Keratinocyte (primary cell): ENCODE results near the gene REN. TPM values are rescaled to one million over a fixed set of nuclear protein-coding genes. Genes with fewer than 3 reads are reported as not detected.

Experiments
- DNase-seq: peaks from one replicate; pipeline ENCODE4 v3.0.0-alpha.2; 2011; ENCODE audit warnings: low read depth, missing footprints, low spot score
- FAIRE-seq: peaks from 2 replicates; lab custom pipeline; 2011; peaks lifted over from hg19 to GRCh38; lab: Jason Lieb, UNC
- H2AFZ ChIP-seq: 2 replicates; pipeline ENCODE4 v1.6.0; 2012; ENCODE audit warnings: low read length, control low read depth, inconsistent platforms; ENCODE audit not compliant: control insufficient read depth
- H3K27ac ChIP-seq: 2 replicates; pipeline ENCODE4 v1.5.1; 2011; ENCODE audit warnings: low read length; ENCODE audit not compliant: control insufficient read depth, insufficient read depth
- H3K27me3 ChIP-seq: 3 replicates; pipeline ENCODE4 v1.6.0; 2011; ENCODE audit warnings: low read length; ENCODE audit not compliant: control insufficient read depth, insufficient read depth; ENCODE audit errors: extremely low read depth
- H3K36me3 ChIP-seq, 2 experiments: 2 replicates in 1 of 2; 3 replicates in 1 of 2; pipeline ENCODE4 v1.5.1; 2011; ENCODE audit warnings: low read length in 2 of 2, mild to moderate bottlenecking in 1 of 2; ENCODE audit not compliant: control insufficient read depth in 2 of 2, insufficient read depth in 2 of 2; ENCODE audit errors: extremely low read depth in 1 of 2
- H3K4me1 ChIP-seq: 3 replicates; pipeline ENCODE4 v1.5.1; 2011; ENCODE audit warnings: low read length; ENCODE audit not compliant: control insufficient read depth, insufficient read depth; ENCODE audit errors: extremely low read depth
- H3K4me2 ChIP-seq: 3 replicates; pipeline ENCODE4 v1.6.0; 2011; ENCODE audit warnings: low read depth, low read length; ENCODE audit not compliant: control insufficient read depth, insufficient read depth; ENCODE audit errors: extremely low read depth
- H3K4me3 ChIP-seq, 3 experiments: fragments of 200-600 bp in 1 of 3; sonication (generic) in 1 of 3; 2 replicates in 2 of 3; 3 replicates in 1 of 3; pipeline ENCODE4 v1.5.1; 2011 to 2016; ENCODE audit warnings: low read length in 3 of 3, mild to moderate bottlenecking in 3 of 3, control low read depth in 2 of 3, inconsistent platforms in 1 of 3, low read depth in 1 of 3, mixed read lengths in 1 of 3, mixed run types in 1 of 3, moderate library complexity in 1 of 3; ENCODE audit not compliant: control insufficient read depth in 2 of 3, insufficient read depth in 2 of 3; ENCODE audit errors: extremely low read depth in 1 of 3
- H3K79me2 ChIP-seq: 2 replicates; pipeline ENCODE4 v1.6.0; 2012; ENCODE audit warnings: low read length; ENCODE audit not compliant: control insufficient read depth, insufficient read depth
- H3K9ac ChIP-seq: 3 replicates; pipeline ENCODE4 v1.6.0; 2011; ENCODE audit warnings: low read length; ENCODE audit not compliant: control insufficient read depth, insufficient read depth; ENCODE audit errors: extremely low read depth
- H3K9me1 ChIP-seq: 3 replicates; pipeline ENCODE4 v1.6.0; 2011; ENCODE audit warnings: low read length; ENCODE audit not compliant: control insufficient read depth, insufficient read depth; ENCODE audit errors: extremely low read depth
- H3K9me3 ChIP-seq: 2 replicates; pipeline ENCODE4 v1.5.1; 2012; ENCODE audit warnings: low read depth, low read length; ENCODE audit not compliant: control insufficient read depth
- H4K20me1 ChIP-seq: 3 replicates; pipeline ENCODE4 v1.6.0; 2011; ENCODE audit warnings: low read length; ENCODE audit not compliant: control insufficient read depth, insufficient read depth; ENCODE audit errors: extremely low read depth
- EZH2 ChIP-seq: IDR thresholded peaks from one replicate; pipeline ENCODE4 v1.6.1; 2012; ENCODE audit warnings: inconsistent platforms, mild to moderate bottlenecking, low read length, moderate library complexity
- dilution Hi-C: fragments of 300-500 bp; cut with MboI; formaldehyde crosslinking; loops from one replicate; pipeline ENCODE4 v1.7.0; 2020; ENCODE audit warnings: low sequenced_read_pairs; ENCODE audit not compliant: extremely low pct_ligation_motif_present
- polyA plus RNA-seq, 5 experiments: library from polyadenylated mRNA; depleted of rRNA in 3 of 5; stranded (reverse) in 3 of 5; stranded (forward) in 1 of 5; unstranded in 1 of 5; fragments of >200 nt; gene quantifications; 1 replicate in 1 of 5; 2 replicates in 3 of 5; 3 replicates in 1 of 5; pipeline versions ENCODE4 v1.2.1 to v1.2.3, GENCODE V29; 2011 to 2012; ENCODE audit warnings: missing spikeins in 2 of 5, low read depth in 1 of 5, low replicate concordance in 1 of 5
- TF ChIP-seq, protein P1 (sequence below), 3 experiments: IDR thresholded peaks in 1 of 3; conservative IDR thresholded peaks in 1 of 3; optimal IDR thresholded peaks in 1 of 3; 2 replicates in 2 of 3; 3 replicates in 1 of 3; pipeline versions ENCODE3 to v1.5.1; 2011; ENCODE audit warnings: low read length in 3 of 3, mild to moderate bottlenecking in 3 of 3, moderate library complexity in 2 of 3, control low read depth in 1 of 3, inconsistent platforms in 1 of 3; ENCODE audit not compliant: insufficient read depth in 2 of 3; ENCODE audit errors: extremely low read depth in 1 of 3

Gene REN
- polyA plus RNA-seq, 1 donor (not counting 4 experiments of a cell fraction or from before 2014, with no cell fraction given), result not detected

DNA sequence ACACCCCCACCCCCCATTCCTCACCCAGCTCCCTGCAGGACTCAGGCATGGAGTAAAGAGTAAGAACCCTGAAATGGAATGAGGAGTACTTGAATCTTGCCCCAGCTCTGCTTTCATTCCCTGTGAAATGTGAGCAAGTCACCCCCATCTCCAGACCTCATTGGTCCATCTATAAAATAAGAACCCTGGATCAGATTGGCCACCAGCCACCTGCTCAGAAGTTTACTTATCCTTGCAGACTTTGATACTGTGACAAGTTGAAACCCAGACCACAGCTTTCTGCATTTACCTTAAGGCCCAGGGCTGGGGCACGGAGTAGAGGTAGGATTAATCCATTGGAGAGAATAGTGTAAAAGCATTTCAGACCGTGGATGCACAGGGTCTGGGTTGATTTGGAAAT is 27.9 kb upstream of the REN start:
- no peaks in the 10 kb centered on the region for H4K20me1 ChIP-seq
- dilution Hi-C loops, result no loop called here
- no peak for TF ChIP-seq EZH2
- H2AFZ ChIP-seq, result no peak overlapping the region
- peaks cover 20% of the 10 kb centered on the region for H3K4me1 ChIP-seq
- no peaks in the 10 kb centered on the region for H3K9me3 ChIP-seq
- DNase-seq (no peak), FAIRE-seq (no peak)
- no peak overlapping the region for H3K4me3 ChIP-seq
- no peak overlapping the region for H3K27ac ChIP-seq
- H3K79me2 ChIP-seq, result no peaks in the 10 kb centered on the region
- no peaks in the 10 kb centered on the region for H3K9me1 ChIP-seq
- H3K36me3 ChIP-seq, result no peaks in the 10 kb centered on the region
- no peak overlapping the region for H3K9ac ChIP-seq
- no peak overlapping the region for H3K4me2 ChIP-seq
- H3K27me3 ChIP-seq, result peaks cover 6% of the 10 kb centered on the region

DNA sequence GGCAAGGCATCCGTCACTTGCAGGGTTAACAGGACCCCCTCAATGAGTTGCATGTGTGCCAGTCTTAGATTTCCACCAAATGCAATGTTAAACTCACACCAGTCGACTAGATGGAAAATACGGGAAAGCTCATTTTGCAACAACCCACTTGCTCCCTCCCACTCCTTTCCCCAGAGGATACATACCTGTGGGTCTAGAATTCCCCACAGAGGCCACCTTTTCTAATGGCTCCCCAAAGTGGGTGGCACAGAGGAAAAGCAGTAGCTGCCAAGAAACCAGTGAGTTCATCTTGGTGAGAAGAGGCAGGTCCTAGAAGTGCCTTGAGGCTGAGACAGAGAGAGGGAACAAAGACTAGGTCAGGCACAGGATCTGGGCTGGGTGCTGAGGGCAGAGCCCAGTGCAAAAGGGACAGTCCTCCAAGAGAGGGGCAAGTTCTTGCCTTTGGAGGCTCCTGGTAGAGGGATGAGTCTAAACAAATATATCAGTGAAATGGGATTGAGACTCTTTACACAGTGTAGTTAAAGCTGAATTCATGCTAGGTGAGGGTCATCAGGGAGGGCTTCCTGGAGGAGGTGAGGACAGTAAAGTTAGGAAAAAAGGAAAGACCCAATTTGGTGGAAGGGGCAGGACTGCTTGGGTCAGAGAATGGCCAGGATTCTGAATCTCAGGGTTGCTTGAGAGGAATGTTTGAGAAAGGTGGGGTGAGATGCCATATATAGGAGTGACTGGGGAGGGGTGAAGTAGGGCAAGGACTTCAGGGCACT is 26.6 kb upstream of the REN start:
- TF ChIP-seq, protein P1, sequence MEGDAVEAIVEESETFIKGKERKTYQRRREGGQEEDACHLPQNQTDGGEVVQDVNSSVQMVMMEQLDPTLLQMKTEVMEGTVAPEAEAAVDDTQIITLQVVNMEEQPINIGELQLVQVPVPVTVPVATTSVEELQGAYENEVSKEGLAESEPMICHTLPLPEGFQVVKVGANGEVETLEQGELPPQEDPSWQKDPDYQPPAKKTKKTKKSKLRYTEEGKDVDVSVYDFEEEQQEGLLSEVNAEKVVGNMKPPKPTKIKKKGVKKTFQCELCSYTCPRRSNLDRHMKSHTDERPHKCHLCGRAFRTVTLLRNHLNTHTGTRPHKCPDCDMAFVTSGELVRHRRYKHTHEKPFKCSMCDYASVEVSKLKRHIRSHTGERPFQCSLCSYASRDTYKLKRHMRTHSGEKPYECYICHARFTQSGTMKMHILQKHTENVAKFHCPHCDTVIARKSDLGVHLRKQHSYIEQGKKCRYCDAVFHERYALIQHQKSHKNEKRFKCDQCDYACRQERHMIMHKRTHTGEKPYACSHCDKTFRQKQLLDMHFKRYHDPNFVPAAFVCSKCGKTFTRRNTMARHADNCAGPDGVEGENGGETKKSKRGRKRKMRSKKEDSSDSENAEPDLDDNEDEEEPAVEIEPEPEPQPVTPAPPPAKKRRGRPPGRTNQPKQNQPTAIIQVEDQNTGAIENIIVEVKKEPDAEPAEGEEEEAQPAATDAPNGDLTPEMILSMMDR (optimal IDR thresholded peaks at IDR 0.05 in 1 of 3, IDR thresholded peaks at IDR 0.05 in 1 of 3, conservative IDR thresholded peaks at IDR 0.05 in 1 of 3; ENCODE audit: extremely low read depth in 1 of 3, insufficient read depth in 2 of 3, low read length in 3 of 3), result no peak
- no peak for TF ChIP-seq EZH2
- H3K27me3 ChIP-seq, result peaks cover 14% of the 10 kb centered on the region

DNA sequence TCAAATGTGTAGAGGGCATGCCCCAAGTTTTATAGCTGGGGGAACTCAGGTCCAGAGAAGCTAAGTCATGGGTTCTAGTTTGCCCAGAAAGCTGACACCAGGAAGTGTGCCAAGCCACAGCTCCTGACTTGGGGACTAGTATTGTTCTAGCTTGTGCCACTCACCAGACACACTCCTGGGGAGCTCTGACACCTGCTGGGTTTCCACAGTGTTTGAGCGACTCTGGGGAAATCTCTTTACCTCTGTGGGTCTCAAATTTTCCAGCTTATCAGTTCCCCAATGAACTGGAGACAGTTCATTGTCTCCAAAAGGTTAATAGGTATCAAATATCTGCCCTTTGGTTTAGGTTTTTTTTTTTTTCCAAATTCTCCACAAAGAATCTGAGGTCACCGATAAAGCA is 25.9 kb upstream of the REN start:
- Histone ChIP-seq H3K4me3 (no peak overlapping the region), H3K4me1 (peaks cover 9% of the 10 kb centered on the region), H3K27ac (no peak overlapping the region), H4K20me1 (no peaks in the 10 kb centered on the region), H3K36me3 (no peaks in the 10 kb centered on the region), H3K27me3 (peaks cover 14% of the 10 kb centered on the region), H3K9me3 (no peaks in the 10 kb centered on the region), H3K79me2 (no peaks in the 10 kb centered on the region), H3K4me2 (no peak overlapping the region), H3K9me1 (no peaks in the 10 kb centered on the region), H2AFZ (no peak overlapping the region), H3K9ac (no peak overlapping the region)
- dilution Hi-C loops, result no loop called here
- TF ChIP-seq, protein P1 (optimal IDR thresholded peaks at IDR 0.05 in 1 of 3, IDR thresholded peaks at IDR 0.05 in 1 of 3, conservative IDR thresholded peaks at IDR 0.05 in 1 of 3; ENCODE audit: extremely low read depth in 1 of 3, insufficient read depth in 2 of 3, low read length in 3 of 3), result no peak
- TF ChIP-seq EZH2, result no peak
- FAIRE-seq, result no peak
- no peak for DNase-seq

More for the DNA sequence above, 26.6 kb upstream of the REN start:
- Histone ChIP-seq H3K9me1 (no peaks in the 10 kb centered on the region), H3K4me3 (no peak overlapping the region), H3K79me2 (no peaks in the 10 kb centered on the region), H3K9me3 (no peaks in the 10 kb centered on the region), H3K36me3 (no peaks in the 10 kb centered on the region), H3K9ac (no peak overlapping the region), H3K4me1 (peaks cover 9% of the 10 kb centered on the region), H2AFZ (no peak overlapping the region), H4K20me1 (no peaks in the 10 kb centered on the region), H3K4me2 (no peak overlapping the region), H3K27ac (no peak overlapping the region)
- DNase-seq, result no peak
- dilution Hi-C loops, result no loop called here
- FAIRE-seq, result no peak
